HG02870 (cell line): ENCODE data around the gene VPS37C.

Experiments used
- ATAC-seq: cut with Tn5 transposase; IDR thresholded peaks from one replicate; pipeline ENCODE4 v1.9.1; 2021; ENCODE audit warnings: mild to moderate bottlenecking, moderate library complexity; ENCODE audit not compliant: unreplicated experiment

VPS37C gene

DNA sequence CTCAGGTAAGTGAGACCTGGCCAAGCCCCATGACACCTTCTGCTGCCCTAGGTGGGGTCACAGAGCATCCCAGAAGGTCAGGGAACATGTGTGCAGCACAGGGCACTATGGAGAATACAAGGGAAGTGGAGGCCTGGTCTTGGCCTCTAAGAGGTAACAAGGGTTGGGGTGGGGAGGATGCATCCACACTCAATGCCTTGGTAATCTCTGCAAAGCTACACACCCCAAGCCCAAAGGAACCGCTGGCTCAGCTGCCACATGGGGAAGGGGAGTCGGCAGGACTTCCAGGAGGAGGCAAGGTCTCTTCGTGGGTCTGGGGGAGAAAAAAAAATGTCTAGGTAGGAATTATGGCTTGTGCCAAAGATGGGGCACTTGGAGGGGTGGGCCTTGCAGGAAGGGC, 41.7 kb downstream of the VPS37C start:
- ATAC-seq = no peak

DNA sequence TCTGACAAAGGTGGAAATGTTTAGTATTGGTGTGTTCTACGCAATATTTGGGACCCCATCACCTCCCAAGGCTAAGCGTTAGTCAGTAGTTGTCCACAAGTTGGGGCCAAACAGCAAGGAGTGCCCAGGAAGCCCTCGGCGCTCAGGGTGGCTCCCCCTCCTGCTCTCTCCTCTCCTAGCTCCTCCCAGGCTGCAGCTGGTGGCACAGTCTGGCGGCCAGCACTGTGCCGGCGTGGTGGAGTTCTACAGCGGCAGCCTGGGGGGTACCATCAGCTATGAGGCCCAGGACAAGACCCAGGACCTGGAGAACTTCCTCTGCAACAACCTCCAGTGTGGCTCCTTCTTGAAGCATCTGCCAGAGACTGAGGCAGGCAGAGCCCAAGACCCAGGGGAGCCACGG, 42.2 kb downstream of the VPS37C start:
- no peak for ATAC-seq

DNA sequence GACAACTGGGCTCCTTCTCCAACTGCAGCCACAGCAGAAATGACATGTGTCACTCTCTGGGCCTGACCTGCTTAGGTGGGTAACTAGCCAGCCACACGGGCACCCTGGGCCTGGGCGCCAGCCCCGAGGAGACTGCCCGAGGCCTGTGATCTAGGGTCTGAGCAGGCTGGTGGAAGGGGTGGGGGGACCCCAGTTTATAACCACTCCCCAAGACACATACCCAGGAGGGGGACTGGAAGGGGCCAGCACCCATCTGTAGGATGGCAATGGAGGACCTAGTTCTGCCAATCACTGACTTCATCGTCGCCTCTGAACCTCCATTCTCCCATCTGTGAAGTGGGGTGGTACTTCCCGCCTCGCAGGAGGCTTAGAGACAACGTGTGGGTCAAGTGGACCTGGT, 42.8 kb downstream of the VPS37C start:
- no peak for ATAC-seq

DNA sequence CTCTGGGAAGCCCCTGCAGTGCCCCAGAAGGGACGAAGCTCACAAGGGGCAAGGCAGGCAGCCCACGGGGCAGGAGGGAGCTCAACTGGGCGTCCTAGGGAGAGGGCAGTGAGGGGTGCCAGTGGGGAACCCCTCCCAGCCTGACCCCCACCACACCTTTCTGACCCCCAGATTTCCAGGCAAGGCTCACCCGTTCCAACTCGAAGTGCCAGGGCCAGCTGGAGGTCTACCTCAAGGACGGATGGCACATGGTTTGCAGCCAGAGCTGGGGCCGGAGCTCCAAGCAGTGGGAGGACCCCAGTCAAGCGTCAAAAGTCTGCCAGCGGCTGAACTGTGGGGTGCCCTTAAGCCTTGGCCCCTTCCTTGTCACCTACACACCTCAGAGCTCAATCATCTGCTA, 43.2 kb downstream of the VPS37C start:
- no peak for ATAC-seq

DNA sequence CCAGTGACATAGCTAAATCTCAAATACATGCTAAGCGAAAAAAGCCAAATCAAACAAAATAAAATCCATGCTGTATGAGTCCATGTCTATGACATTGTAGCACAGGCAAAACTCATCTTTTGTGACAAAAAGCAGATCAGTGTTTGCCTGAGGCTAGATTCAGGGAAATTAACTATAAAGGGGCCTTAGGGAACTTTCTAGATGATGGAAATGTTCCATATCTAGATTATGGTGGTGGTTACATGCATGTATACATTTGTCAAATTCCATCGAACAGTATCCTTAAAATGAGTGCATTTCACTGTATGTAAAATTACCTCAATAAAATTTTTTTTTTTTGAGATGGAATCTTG, 44.1 kb downstream of the VPS37C start:
- ATAC-seq = no peak

DNA sequence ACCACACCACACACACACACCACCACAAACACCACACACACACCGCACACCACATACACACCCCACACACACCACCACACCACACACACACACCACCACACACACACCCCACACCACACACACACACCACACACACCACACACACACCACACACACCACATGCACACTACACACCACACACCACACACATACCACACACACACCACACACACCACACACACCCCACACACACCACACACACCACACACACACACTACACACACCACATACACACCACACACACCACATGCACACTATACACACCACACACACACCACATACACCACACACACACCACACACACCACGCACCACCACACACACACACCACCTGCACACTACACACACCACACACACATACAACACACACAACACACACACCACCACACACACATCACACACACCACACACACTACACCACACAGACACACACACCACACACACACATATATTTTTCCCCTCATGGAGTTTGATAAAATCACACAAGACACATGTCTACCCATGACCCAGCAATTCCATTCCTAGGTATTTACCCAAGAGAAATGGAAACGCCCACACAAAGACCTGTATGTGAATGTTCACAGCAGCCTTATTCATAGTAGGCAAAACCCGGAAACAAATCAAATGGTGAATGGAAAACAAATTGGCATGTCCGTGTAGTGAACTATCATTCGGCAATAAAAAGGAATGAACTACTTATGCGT, 44.6 kb downstream of the VPS37C start:
- no peak for ATAC-seq

DNA sequence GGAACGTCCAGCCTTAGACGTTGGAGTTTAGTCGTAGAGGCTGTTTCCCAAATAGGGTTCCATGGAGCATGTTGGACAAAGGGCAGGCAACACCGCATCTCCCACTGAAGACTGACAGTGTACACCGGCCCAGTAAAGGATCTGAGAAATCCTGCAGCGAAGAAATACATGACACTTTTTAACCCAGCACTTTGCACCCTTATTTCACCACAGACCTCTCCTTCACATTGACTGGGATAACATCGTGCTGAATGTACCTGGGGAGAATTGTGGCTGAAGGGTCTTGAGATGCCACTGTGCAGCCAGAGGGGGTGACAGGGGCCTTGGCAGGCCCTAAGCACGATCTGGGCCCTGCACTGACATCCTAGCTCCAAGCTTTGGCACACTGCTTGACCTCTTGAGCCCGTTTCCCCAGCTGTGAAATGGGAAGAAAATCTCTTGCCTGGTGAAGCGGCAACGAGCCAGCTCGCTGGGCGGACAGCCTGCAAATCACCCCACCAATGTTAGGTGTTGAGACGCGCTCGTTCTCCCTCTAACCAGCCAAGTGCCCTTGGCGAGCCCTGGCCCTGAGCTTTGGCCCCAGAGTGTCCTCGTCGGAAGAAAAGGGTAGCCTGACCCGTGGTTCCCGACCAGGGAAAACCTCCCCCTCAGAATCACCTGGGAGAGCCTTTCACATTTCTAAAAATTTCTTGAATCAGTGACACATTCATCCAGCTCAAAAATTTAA, 45.6 kb downstream of the VPS37C start:
- ATAC-seq = no peak

DNA sequence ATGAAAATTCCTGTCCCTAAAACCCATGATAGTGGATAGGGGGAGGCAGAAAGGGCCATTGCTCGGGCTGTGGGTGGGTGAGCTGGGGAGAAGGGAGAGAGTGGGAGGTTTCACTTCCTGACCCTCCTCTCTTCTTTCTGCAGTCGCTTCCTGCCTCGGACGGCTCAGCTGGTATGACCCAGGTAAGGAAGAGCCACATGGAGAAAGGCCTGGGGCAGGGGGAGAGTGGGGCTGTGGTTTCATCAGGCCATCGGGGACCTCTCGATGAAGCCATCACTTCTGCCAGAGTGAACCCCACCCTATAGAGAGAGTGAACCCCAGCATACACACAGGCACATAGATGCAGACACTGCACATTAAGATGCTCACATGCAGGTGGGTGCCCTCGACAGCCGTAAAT, 46.3 kb downstream of the VPS37C start:
- no peak for ATAC-seq

DNA sequence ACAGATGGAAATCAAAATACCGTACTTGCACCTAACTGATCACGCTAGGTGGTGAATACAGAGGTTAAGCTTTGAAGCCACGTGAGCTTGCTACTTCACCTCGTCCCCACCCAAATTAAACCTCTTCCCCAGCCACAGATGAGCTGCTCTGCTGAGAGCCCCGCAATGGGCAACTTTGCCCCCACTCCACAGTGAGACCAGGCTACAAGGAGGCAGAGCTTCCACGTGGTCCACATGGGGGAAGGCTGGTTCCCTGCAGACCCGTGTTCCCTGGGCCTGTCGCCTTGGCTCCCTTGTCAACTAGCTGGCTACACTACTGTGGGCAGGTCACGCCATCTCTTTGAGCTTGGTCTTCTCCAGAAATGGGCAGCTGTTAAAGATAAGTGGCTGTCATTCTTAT, 48.0 kb downstream of the VPS37C start:
- ATAC-seq = no peak

DNA sequence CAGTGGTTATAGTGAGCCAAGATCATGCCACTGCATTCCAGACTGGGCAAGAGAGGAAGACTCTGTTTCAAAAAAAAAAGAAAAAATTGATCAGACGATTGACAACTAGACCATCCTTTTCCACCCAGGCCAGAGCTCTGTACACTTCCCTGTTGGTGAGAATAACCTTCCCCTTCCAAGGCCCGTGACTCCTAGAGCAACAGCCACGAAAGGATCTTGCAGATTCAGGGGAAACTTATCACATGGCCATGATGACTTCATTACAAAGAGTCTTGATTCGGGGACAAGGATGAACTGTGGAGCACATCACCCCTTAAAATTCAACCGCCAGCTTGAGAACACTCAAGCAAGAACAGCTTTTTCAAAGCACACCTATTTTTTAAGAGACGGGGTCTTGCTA, 48.7 kb downstream of the VPS37C start:
- no peak for ATAC-seq

DNA sequence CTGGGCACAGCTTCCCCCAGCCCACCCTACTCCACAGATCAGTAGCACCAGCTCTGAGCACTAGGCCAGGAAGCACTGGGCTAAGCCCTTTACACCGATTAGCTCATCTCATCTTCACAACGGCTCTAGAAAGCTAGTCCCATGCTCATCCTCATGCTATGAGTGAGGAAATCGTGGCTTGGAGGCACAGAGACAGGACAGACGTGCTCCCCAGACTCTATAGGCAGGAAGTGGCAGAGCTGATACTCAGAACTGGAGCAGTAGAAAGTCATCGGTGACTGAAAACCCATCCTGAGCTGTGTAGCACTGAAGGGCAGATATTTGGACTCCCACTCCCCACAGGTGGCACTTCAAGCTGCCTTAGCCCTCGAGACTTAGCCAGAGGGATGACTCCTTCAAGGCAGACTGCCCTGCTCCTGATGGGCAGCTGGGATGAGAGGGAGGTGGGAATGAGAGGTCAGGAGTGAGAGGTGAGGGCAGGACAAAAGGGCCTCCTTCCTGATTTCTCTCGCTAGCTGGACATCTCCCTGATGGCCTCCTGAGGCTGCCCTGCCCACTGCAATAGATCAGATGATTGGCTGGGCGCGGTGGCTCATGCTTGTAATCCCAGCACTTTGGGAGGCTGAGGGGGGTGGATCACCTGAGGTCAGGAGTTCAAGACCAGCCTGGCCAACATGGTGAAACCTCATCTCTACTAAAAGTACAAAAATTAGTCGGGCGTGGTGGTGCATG, 49.3 kb downstream of the VPS37C start:
- ATAC-seq = no peak

DNA sequence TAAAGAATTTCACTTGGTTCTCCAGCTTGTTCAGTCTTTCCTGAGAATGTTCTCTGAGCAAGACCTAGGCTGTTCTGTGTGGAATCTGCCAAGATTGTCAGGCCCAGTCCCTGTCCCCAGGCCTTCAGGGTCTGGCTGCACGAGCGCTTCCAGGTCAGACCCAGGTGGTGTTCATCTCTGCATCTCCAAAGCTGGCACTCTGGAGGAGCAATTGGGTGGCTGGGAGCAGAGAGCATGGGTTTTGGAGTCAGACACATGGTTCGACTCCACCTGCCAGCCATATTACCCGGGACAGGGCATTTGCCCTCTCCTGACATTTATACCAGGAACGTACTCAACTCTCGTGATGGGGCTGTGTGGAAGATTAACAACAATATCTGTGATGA, 50.2 kb downstream of the VPS37C start:
- ATAC-seq = no peak

DNA sequence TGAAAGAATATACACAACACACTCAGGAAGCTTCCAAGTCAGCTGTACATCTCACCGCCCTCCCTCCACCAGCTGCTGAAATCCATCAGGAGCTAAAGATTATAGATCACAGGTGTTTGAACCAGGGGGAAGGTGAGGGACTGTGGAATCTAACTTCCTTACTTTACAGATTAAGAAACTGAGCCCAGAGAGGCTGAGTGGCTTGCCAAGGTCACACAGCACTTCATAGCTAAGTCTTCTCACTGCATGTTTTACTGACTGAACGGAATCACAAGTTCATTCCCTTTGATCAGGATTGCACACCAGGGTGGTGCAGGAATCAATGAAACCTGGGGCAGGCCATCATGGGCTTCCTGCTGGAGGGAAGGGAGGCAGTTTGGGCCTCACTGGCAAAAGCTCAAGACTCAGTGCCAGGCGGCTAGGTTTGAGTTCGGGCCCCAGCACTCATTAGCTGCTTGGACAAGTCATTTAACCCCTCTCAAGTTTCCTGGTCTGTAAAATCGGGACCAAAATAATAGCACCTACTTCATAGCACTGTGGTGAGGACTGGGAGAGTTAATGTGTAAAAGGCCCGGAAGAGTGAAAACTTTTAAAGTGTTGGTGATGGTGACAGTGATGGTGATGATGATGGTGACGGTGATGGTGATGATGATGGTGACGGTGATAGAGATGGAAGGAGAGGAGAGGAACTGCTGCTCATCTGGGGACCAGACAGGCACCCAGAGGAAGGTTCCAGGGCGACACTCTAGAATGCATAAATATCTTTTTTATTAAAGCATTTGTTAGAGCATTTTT, 50.8 kb downstream of the VPS37C start:
- no peak for ATAC-seq

DNA sequence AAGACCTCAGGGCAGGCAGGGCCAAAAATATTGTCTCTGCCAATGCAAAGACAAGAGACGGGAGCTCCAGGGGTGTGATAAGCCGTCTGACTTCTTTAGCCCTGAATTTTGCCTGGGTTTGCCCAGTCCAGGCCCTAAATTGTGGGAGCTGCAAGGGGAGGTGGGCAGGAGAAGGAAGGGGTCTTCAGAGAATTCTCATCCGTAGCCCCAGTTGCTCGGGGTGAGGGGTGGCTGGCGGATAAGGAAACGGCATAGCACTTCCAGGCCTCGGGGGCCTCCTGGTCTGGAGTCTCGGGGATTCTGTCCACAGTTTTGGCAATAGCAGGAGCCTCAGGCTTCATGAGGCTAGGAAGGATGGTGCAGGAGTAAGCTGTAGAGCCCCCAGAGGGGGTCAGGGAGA, 51.6 kb downstream of the VPS37C start:
- ATAC-seq = no peak

DNA sequence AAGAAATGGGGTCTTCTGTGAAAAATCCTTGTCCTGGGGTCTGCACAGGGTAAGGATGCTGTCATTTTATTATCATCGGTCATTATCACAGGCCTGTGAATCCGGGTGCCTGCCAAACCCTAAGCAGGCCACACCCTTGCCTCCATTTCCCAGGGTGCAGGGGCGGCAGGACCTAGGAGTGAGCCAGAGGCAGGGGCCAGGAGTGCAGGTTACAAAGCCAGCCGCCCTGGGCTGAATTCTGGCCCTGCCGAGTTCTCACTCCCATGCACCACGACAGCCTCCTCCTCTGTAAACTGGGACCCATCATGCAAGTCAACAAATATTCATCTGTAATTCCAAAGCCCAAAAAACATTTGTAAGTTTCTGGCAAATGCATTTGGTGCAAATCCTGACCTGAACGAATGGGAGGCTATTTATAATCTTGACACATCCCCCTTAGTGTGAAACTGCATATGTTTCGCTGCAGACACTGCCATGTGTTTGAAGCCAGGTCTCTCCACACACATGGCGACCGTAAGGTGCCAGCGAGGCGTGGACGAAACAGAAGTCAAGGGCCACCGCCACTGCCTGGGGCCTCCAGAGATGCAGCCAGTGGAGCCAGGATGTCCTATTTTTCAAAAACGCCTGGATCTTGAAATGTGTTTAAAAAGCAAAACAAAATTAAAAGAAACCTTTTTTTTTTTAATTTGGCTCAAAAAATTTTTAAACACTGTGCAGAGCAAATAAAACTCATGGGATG, 52.2 kb downstream of the VPS37C start:
- no peak for ATAC-seq

DNA sequence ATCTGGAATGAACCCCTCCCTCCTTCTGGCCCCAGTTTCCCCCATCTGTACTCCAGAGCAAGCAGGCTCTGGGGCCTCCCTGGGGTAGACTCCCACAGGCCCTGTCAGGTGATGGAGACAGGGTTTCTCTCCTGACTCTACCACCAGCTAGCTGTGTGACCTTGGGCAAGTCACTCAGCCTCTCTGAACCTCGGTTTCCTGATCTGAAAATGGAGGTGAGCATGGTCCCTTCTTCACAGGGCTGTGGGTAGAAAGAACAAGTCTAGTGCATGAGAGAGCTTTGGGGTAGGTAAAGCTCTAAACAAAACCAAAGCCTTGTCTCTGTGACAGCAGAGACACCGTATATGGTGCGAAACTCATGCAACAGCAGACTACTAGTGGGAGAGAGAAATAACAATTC, 53.3 kb downstream of the VPS37C start:
- ATAC-seq = no peak

DNA sequence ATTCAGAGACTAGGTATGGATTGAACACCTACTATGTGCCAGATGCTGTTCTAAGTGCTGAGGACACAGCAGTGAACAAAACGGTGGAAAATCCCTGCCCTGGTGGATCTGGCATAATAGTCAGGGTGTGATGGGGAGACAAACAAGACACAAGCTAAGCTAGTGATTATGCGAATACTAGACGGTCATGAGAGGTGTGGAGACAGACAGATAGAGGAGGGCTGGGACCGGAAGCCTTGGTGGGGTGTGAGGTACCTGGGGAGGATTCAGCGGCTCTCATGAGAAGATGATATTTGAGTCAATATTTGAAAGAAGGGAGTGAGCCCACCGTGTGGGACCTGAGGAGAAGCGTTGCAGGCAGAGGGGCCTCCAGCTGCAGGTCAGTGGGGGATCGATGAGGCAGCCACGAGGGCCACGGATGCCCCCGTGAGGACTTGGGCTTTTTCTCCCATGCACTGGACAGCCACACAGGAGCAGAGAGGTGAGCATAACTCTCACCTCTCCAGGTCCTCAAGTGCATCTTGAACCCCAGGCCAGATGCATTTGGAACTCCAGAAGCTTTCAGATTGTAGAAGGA, 54.2 kb downstream of the VPS37C start:
- ATAC-seq = no peak

DNA sequence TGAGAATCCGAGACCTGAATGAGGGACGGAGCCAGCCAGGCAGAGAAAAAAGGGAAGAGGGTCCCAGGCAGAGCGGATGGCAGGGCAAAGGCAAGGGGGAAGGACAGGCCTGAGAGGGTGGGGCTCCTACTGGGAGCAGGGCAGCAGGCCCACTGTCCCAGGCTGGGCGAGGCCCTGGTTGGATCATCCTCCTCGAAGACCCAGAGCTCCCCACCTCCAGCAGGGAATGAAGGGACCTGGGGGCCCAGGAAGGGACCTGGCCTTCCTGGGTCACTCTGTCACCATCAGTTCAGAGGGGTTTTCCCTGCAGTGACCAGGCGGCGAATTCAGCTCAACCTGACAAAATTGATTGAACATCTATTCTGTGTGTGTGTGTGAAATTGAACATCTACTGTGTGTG, 54.9 kb downstream of the VPS37C start:
- no peak for ATAC-seq

DNA sequence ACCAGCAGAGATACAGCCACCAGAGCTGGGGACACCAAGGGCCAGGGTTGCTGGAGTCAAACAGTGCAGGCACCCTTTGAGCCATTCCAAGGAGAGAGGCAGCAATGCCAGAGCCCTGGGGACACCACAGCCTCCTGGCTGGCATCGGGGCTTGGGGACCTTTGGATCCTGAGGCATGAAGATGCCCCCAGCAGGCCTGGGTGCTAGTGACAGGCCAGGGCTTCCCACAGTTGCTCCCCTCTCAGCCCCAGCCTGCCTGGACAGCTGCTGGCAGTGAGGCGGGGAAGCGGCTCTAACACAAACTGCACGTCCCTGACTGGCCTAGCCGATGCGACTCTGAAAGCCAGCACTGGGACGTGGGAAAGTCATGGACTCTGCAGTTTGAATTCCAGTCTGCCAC, 56.3 kb downstream of the VPS37C start:
- ATAC-seq = no peak

DNA sequence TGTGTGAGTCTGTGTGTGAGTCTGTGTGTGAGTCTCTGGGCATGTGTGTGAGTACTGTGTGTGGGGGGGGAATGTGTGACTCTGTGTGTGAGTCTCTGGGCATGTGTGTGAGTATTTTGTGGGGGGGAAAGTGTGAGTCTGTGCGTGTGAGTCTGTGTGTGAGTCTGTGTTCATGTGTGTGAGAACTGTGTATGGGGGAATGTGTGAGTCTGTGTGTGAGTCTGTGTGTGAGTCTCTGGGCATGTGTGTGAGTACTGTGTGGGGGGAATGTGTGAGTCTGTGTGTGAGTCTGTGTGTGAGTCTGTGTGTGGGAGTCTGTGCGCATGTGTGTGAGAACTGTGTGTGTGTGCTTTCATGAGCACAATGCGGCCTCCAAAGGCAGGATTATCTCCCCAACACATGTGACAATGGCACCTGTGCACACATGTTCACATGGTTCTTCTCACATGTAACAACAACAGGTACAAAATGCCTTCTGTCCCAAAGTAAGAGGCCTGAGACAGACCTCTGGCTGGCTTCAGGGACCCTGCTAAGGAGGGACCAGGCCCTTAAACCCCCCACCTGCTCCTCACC, 57.3 kb downstream of the VPS37C start:
- ATAC-seq = no peak
